Measurements from ENCODE around the gene CHRM1. TPM values are rescaled to one million over a fixed set of nuclear protein-coding genes. Genes with fewer than 3 reads are reported as not detected.

Gene CHRM1
- polyA plus RNA-seq, 2 donors: 0.01 TPM; not detected in 1

- peak overlapping the region; percentile 80 to 96 for H3K4me3 ChIP-seq (ENCODE audit: low read depth in 1 of 2, low read length in 2 of 2)
- H3K36me3 ChIP-seq (ENCODE audit: control insufficient read depth in 2 of 2, insufficient read depth in 2 of 2, low read length in 1 of 2): peaks cover 19 to 35% of the 10 kb centered on the region in 2 donors
- no peaks in the 10 kb centered on the region for H3K9me3 ChIP-seq (ENCODE audit: control insufficient read depth in 2 of 2, insufficient read depth in 1 of 2, low read depth in 1 of 2, low read length in 1 of 2)
- 2 to 3% methylated on average over 20 to 21 of the region's 21 CpGs for WGBS, 2 donors
- H3K4me1 ChIP-seq (ENCODE audit: control insufficient read depth in 2 of 2, insufficient read depth in 2 of 2, low read length in 1 of 2): peaks cover 2 to 7% of the 10 kb centered on the region in 2 donors
- peak overlapping the region; percentile 98 to 100 for H3K27ac ChIP-seq (ENCODE audit: low read depth in 2 of 2, low read length in 1 of 2)
- H3K27me3 ChIP-seq (ENCODE audit: control insufficient read depth in 1 of 2, insufficient read depth in 2 of 2, low read length in 2 of 2): no peaks in the 10 kb centered on the region
These were observed 39.4 kb downstream of the CHRM1 start for GRCh38 chr11:62881579-62882430.

- Histone ChIP-seq H3K27ac (ENCODE audit: low read depth in 2 of 2, low read length in 1 of 2) (peak within 1 kb of the TSS; percentile 98 to 100), H3K27me3 (ENCODE audit: control insufficient read depth in 1 of 2, insufficient read depth in 2 of 2, low read length in 2 of 2) (no peaks in the 10 kb centered on the region), H3K4me1 (ENCODE audit: control insufficient read depth in 2 of 2, insufficient read depth in 2 of 2, low read length in 1 of 2) (peaks cover 2 to 7% of the 10 kb centered on the region in 2 donors), H3K9me3 (ENCODE audit: control insufficient read depth in 2 of 2, insufficient read depth in 1 of 2, low read depth in 1 of 2, low read length in 1 of 2) (no peaks in the 10 kb centered on the region), H3K4me3 (ENCODE audit: low read depth in 1 of 2, low read length in 2 of 2) (peak within 1 kb of the TSS; percentile 80 to 96), H3K36me3 (ENCODE audit: control insufficient read depth in 2 of 2, insufficient read depth in 2 of 2, low read length in 1 of 2) (peaks cover 14 to 28% of the 10 kb centered on the region in 2 donors)
- 0 to 1% methylated on average over 63 to 69 of the region's 69 CpGs for WGBS, 2 donors
These were observed 40.2 kb downstream of the CHRM1 start, which contains the start of gene SLC3A2 for GRCh38 chr11:62880803-62881578. Gene SLC3A2, plus strand, starts transcription at chr11:62880896. Its CDS starts 128 bp downstream, at chr11:62881024.

GRCh38 chr11:62880231-62880802, 40.8 kb downstream of the CHRM1 start:
- 1 to 2% methylated on average over 16 of the region's 16 CpGs for WGBS, 2 donors
- H3K4me1 ChIP-seq (ENCODE audit: control insufficient read depth in 2 of 2, insufficient read depth in 2 of 2, low read length in 1 of 2): peaks cover 2 to 7% of the 10 kb centered on the region in 2 donors

GRCh38 chr11:62879235-62879978, 41.8 kb downstream of the CHRM1 start:
- Histone ChIP-seq H3K4me1 (ENCODE audit: control insufficient read depth in 2 of 2, insufficient read depth in 2 of 2, low read length in 1 of 2) (peaks cover 2 to 7% of the 10 kb centered on the region in 2 donors), H3K36me3 (ENCODE audit: control insufficient read depth in 2 of 2, insufficient read depth in 2 of 2, low read length in 1 of 2) (peaks cover 11 to 15% of the 10 kb centered on the region in 2 donors), H3K9me3 (ENCODE audit: control insufficient read depth in 2 of 2, insufficient read depth in 1 of 2, low read depth in 1 of 2, low read length in 1 of 2) (no peaks in the 10 kb centered on the region), H3K27ac (ENCODE audit: low read depth in 2 of 2, low read length in 1 of 2) (peak overlapping the region; percentile 98 to 100), H3K4me3 (ENCODE audit: low read depth in 1 of 2, low read length in 2 of 2) (peak overlapping the region in 1 of 2 donors; percentile 96), H3K27me3 (ENCODE audit: control insufficient read depth in 1 of 2, insufficient read depth in 2 of 2, low read length in 2 of 2) (no peaks in the 10 kb centered on the region)
- 42 to 53% methylated on average over 7 of the region's 7 CpGs for WGBS, 2 donors

More at GRCh38 chr11:62880231-62880802, 40.8 kb downstream of the CHRM1 start:
- Histone ChIP-seq H3K9me3 (ENCODE audit: control insufficient read depth in 2 of 2, insufficient read depth in 1 of 2, low read depth in 1 of 2, low read length in 1 of 2) (no peaks in the 10 kb centered on the region), H3K27me3 (ENCODE audit: control insufficient read depth in 1 of 2, insufficient read depth in 2 of 2, low read length in 2 of 2) (no peaks in the 10 kb centered on the region), H3K27ac (ENCODE audit: low read depth in 2 of 2, low read length in 1 of 2) (peak overlapping the region; percentile 98 to 100), H3K4me3 (ENCODE audit: low read depth in 1 of 2, low read length in 2 of 2) (peak overlapping the region; percentile 80 to 96), H3K36me3 (ENCODE audit: control insufficient read depth in 2 of 2, insufficient read depth in 2 of 2, low read length in 1 of 2) (peaks cover 14 to 21% of the 10 kb centered on the region in 2 donors)

GRCh38 chr11:62876712-62877111, 44.5 kb downstream of the CHRM1 start:
- no peaks in the 10 kb centered on the region for H3K9me3 ChIP-seq (ENCODE audit: control insufficient read depth in 2 of 2, insufficient read depth in 1 of 2, low read depth in 1 of 2, low read length in 1 of 2)
- 53 to 60% methylated on average over 6 of the region's 6 CpGs for WGBS, 2 donors
- H3K4me1 ChIP-seq (ENCODE audit: control insufficient read depth in 2 of 2, insufficient read depth in 2 of 2, low read length in 1 of 2): peaks cover 0 to 3% of the 10 kb centered on the region in 2 donors
- no peaks in the 10 kb centered on the region for H3K36me3 ChIP-seq (ENCODE audit: control insufficient read depth in 2 of 2, insufficient read depth in 2 of 2, low read length in 1 of 2)
- H3K4me3 ChIP-seq (ENCODE audit: low read depth in 1 of 2, low read length in 2 of 2): no peak overlapping the region
- no peaks in the 10 kb centered on the region for H3K27me3 ChIP-seq (ENCODE audit: control insufficient read depth in 1 of 2, insufficient read depth in 2 of 2, low read length in 2 of 2)
- no peak overlapping the region for H3K27ac ChIP-seq (ENCODE audit: low read depth in 2 of 2, low read length in 1 of 2)

- Histone ChIP-seq H3K4me1 (ENCODE audit: control insufficient read depth in 2 of 2, insufficient read depth in 2 of 2, low read length in 1 of 2) (peaks cover 0 to 3% of the 10 kb centered on the region in 2 donors), H3K27me3 (ENCODE audit: control insufficient read depth in 1 of 2, insufficient read depth in 2 of 2, low read length in 2 of 2) (no peaks in the 10 kb centered on the region), H3K27ac (ENCODE audit: low read depth in 2 of 2, low read length in 1 of 2) (no peak overlapping the region), H3K9me3 (ENCODE audit: control insufficient read depth in 2 of 2, insufficient read depth in 1 of 2, low read depth in 1 of 2, low read length in 1 of 2) (no peaks in the 10 kb centered on the region), H3K36me3 (ENCODE audit: control insufficient read depth in 2 of 2, insufficient read depth in 2 of 2, low read length in 1 of 2) (no peaks in the 10 kb centered on the region), H3K4me3 (ENCODE audit: low read depth in 1 of 2, low read length in 2 of 2) (no peak overlapping the region)
- 76 to 88% methylated on average over 7 of the region's 7 CpGs for WGBS, 2 donors
These were observed 45.3 kb downstream of the CHRM1 start for GRCh38 chr11:62875698-62876478.

GRCh38 chr11:62874851-62875250, 46.3 kb downstream of the CHRM1 start:
- H3K36me3 ChIP-seq (ENCODE audit: control insufficient read depth in 2 of 2, insufficient read depth in 2 of 2, low read length in 1 of 2): no peaks in the 10 kb centered on the region
- 95 to 96% methylated on average over 7 of the region's 7 CpGs for WGBS, 2 donors

GRCh38 chr11:62865635-62866034, 55.5 kb downstream of the CHRM1 start:
- Histone ChIP-seq H3K4me1 (ENCODE audit: control insufficient read depth in 2 of 2, insufficient read depth in 2 of 2, low read length in 1 of 2) (no peaks in the 10 kb centered on the region), H3K4me3 (ENCODE audit: low read depth in 1 of 2, low read length in 2 of 2) (no peak overlapping the region), H3K27ac (ENCODE audit: low read depth in 2 of 2, low read length in 1 of 2) (no peak overlapping the region), H3K27me3 (ENCODE audit: control insufficient read depth in 1 of 2, insufficient read depth in 2 of 2, low read length in 2 of 2) (no peaks in the 10 kb centered on the region), H3K36me3 (ENCODE audit: control insufficient read depth in 2 of 2, insufficient read depth in 2 of 2, low read length in 1 of 2) (no peaks in the 10 kb centered on the region), H3K9me3 (ENCODE audit: control insufficient read depth in 2 of 2, insufficient read depth in 1 of 2, low read depth in 1 of 2, low read length in 1 of 2) (no peaks in the 10 kb centered on the region)
- 83% methylated on average over 6 of the region's 6 CpGs for WGBS, 2 donors

More at GRCh38 chr11:62874851-62875250, 46.3 kb downstream of the CHRM1 start:
- H3K4me3 ChIP-seq (ENCODE audit: low read depth in 1 of 2, low read length in 2 of 2): no peak overlapping the region
- H3K27me3 ChIP-seq (ENCODE audit: control insufficient read depth in 1 of 2, insufficient read depth in 2 of 2, low read length in 2 of 2): no peaks in the 10 kb centered on the region
- peaks cover 0 to 3% of the 10 kb centered on the region in 2 donors for H3K4me1 ChIP-seq (ENCODE audit: control insufficient read depth in 2 of 2, insufficient read depth in 2 of 2, low read length in 1 of 2)
- H3K27ac ChIP-seq (ENCODE audit: low read depth in 2 of 2, low read length in 1 of 2): no peak overlapping the region
- no peaks in the 10 kb centered on the region for H3K9me3 ChIP-seq (ENCODE audit: control insufficient read depth in 2 of 2, insufficient read depth in 1 of 2, low read depth in 1 of 2, low read length in 1 of 2)
